ENCODE measurements around the gene PAK1.
"Not testable (repeated sequence)": the region's sequence is repeated elsewhere in the genome, so short reads cannot be mapped to it uniquely, and the experiment has no call there.

The PAK1 gene

DNA sequence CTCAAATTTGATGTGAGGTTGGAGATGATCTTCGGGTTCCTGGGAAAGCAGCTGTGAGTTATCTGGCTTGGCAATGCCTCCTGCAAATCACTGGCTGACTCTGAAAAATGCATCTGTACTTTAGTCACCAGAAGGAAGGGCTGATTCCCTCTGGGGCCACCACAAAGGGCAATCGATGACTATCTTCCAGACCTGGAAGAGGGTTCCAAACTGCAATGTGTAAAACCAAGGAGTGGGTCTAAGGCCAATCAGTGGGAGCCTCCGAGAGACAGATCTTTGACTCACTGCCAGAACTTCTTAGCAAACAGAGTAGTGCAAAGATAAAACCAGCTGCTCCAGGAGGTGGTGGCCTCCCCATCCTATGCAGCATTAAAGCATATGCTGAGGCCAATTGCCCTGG, 29.1 kb upstream of the PAK1 start:
- Mint-ChIP-seq H3K9me3 (no peaks in the 10 kb centered on the region), H3K4me3 (no peak overlapping the region), H3K27me3 (peaks cover 35 to 58% of the 10 kb centered on the region in 2 donors), H3K27ac (no peak overlapping the region), H3K36me3 (ENCODE audit: insufficient read depth) (no peaks in the 10 kb centered on the region), H3K4me1 (ENCODE audit: low read depth in 2 of 2) (peaks cover 0 to 2% of the 10 kb centered on the region in 2 donors)
- DNase-seq: no peak
- ATAC-seq (replicated peaks): no peak

DNA sequence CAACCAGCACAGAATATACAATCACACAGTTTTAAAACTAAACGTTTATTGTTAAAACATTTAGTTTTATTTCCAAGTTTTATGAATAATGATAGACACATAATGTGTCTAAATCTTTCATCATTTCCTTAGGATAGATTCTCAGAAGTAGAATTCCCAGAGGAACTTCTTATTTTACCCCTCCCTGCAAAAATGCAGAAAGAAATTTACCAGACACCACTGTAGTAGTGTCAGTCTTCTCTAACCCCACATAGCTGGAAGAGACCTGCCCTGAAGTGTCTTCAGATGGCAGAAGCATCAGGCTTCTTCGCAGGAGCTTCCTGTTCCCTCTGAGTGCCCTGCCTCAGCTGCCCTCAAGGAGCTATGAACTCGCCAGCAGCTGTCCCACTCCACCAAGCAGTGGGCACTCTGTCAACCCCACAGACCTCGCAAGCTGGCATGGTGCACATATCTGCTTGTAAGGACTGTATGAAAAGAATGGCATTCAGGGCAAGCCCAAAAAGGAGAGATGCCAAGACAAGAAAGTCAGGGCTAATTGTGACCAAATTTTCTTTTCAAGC, 28.5 kb upstream of the PAK1 start:
- ATAC-seq (replicated peaks): no peak
- Mint-ChIP-seq H3K4me3 (no peak overlapping the region), H3K27ac (no peak overlapping the region), H3K4me1 (ENCODE audit: low read depth in 2 of 2) (peaks cover 0 to 2% of the 10 kb centered on the region in 2 donors), H3K27me3 (peaks cover 33 to 58% of the 10 kb centered on the region in 2 donors), H3K9me3 (no peaks in the 10 kb centered on the region), H3K36me3 (ENCODE audit: insufficient read depth) (no peaks in the 10 kb centered on the region)
- DNase-seq: no peak

DNA sequence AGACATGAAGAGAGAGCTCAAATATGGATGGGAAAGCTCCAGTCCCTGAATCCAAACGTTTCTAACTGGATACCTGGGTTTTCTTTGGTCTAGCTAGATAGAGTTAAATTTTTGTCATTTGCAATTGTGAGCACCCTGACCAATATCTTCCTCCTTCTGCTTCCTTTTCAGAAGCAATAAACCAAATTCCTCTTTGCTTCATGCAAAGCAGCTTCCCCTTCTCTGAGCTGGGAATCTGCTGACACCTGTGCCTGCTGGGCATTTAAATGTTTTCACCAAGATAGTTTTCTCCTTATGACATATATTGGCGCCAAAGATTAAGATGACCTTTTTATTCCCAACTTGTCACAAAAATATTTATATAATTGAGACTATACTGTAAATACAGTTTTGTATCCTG, 27.9 kb upstream of the PAK1 start:
- DNase-seq (no peak), ATAC-seq (replicated peaks) (no peak)
- no peaks in the 10 kb centered on the region for H3K9me3 Mint-ChIP-seq
- peaks cover 0 to 2% of the 10 kb centered on the region in 2 donors for H3K4me1 Mint-ChIP-seq (ENCODE audit: low read depth in 2 of 2)
- H3K27ac Mint-ChIP-seq: no peak overlapping the region
- H3K36me3 Mint-ChIP-seq (ENCODE audit: insufficient read depth): no peaks in the 10 kb centered on the region
- H3K4me3 Mint-ChIP-seq: no peak overlapping the region
- peaks cover 35 to 53% of the 10 kb centered on the region in 2 donors for H3K27me3 Mint-ChIP-seq

GRCh38 chr11:77497368-77497767, 23.5 kb upstream of the PAK1 start:
- Mint-ChIP-seq H3K4me1 (ENCODE audit: low read depth in 2 of 2) (no peaks in the 10 kb centered on the region), H3K27me3 (peaks cover 22 to 54% of the 10 kb centered on the region in 2 donors), H3K36me3 (ENCODE audit: insufficient read depth) (no peaks in the 10 kb centered on the region), H3K4me3 (no peak overlapping the region), H3K27ac (no peak overlapping the region), H3K9me3 (no peaks in the 10 kb centered on the region)
- ATAC-seq (replicated peaks) (no peak), DNase-seq (no peak)

DNA sequence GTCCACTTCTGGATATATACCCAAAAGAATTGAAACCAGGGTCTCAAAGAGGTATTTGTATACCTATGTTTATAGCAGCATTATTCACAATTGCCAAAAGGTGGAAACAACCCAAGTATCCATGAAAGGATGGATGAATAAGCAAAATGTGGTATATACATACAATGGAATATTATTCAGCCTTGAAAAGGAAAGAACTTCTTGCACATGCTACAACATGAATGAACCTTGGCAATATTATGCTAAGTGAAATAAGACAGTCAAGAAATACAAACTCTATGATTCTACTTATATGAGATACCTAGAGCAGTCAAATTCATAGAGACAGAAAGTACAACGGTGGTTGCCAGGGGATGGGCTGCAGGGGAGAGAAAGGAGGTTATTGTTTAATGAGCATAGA, 21.6 kb upstream of the PAK1 start:
- Mint-ChIP-seq H3K9me3 (no peaks in the 10 kb centered on the region), H3K4me1 (ENCODE audit: low read depth in 2 of 2) (no peaks in the 10 kb centered on the region), H3K27ac (no peak overlapping the region), H3K36me3 (ENCODE audit: insufficient read depth) (no peaks in the 10 kb centered on the region), H3K27me3 (peaks cover 32 to 42% of the 10 kb centered on the region in 2 donors), H3K4me3 (no peak overlapping the region)
- ATAC-seq (replicated peaks) (no peak), DNase-seq (no peak)

- not testable (repeated sequence) for H3K4me1 Mint-ChIP-seq (ENCODE audit: low read depth in 2 of 2); H3K27ac Mint-ChIP-seq; DNase-seq; H3K9me3 Mint-ChIP-seq; H3K36me3 Mint-ChIP-seq (ENCODE audit: insufficient read depth); ATAC-seq (replicated peaks); H3K4me3 Mint-ChIP-seq
- peaks cover 13 to 15% of the 10 kb centered on the region in 2 donors for H3K27me3 Mint-ChIP-seq
Measured at GRCh38 chr11:77490035-77490434, 16.1 kb upstream of the PAK1 start.

GRCh38 chr11:77487790-77488189, 13.9 kb upstream of the PAK1 start:
- H3K4me1 Mint-ChIP-seq (ENCODE audit: low read depth in 2 of 2): no peaks in the 10 kb centered on the region
- H3K4me3 Mint-ChIP-seq: no peak overlapping the region
- H3K9me3 Mint-ChIP-seq: no peaks in the 10 kb centered on the region
- ATAC-seq (replicated peaks) (no peak), DNase-seq (no peak)
- no peak overlapping the region for H3K27ac Mint-ChIP-seq
- H3K36me3 Mint-ChIP-seq (ENCODE audit: insufficient read depth): no peaks in the 10 kb centered on the region
- peaks cover 3 to 23% of the 10 kb centered on the region in 2 donors for H3K27me3 Mint-ChIP-seq

GRCh38 chr11:77479746-77480352, 6.0 kb upstream of the PAK1 start:
- Mint-ChIP-seq H3K27ac (no peak overlapping the region), H3K36me3 (ENCODE audit: insufficient read depth) (peaks cover 4% of the 10 kb centered on the region), H3K27me3 (peaks cover 0 to 8% of the 10 kb centered on the region in 2 donors), H3K4me3 (no peak overlapping the region), H3K9me3 (no peaks in the 10 kb centered on the region), H3K4me1 (ENCODE audit: low read depth in 2 of 2) (peaks cover 0 to 7% of the 10 kb centered on the region in 2 donors)
- DNase-seq (no peak), ATAC-seq (replicated peaks) (no peak)

DNA sequence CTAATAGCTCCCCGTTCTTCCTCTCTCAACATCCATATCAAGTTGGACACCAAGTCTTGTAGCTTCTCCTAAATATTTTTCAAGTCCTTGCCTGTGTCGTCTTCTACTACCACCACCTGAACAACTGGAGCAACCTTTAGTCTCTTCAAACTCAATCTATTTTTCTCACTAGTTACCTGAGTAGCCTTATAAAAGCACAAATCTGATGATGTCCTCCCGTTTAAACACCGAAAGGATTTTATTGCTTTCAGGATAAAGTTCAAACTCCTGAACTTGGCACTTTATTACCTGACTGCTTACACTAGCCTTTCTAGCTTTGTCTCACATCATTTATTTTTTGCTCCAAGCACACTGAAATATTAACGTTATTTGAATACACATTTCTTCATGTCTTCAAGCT, 1.3 kb upstream of the PAK1 start:
- DNase-seq (no peak), ATAC-seq (replicated peaks) (no peak)
- peaks cover 5 to 10% of the 10 kb centered on the region in 2 donors for H3K4me1 Mint-ChIP-seq (ENCODE audit: low read depth in 2 of 2)
- peaks cover 19% of the 10 kb centered on the region for H3K36me3 Mint-ChIP-seq (ENCODE audit: insufficient read depth)
- H3K9me3 Mint-ChIP-seq: no peaks in the 10 kb centered on the region
- peaks cover 3 to 9% of the 10 kb centered on the region in 2 donors for H3K27me3 Mint-ChIP-seq
- H3K27ac Mint-ChIP-seq: peak overlapping the region; percentile 98 to 99
- H3K4me3 Mint-ChIP-seq: peak overlapping the region; percentile 34 to 84

- Mint-ChIP-seq H3K27ac (peak overlapping the region; percentile 98 to 99), H3K9me3 (no peaks in the 10 kb centered on the region), H3K4me3 (peak overlapping the region; percentile 83 to 84), H3K27me3 (peaks cover 7 to 9% of the 10 kb centered on the region in 2 donors), H3K4me1 (ENCODE audit: low read depth in 2 of 2) (peaks cover 5 to 10% of the 10 kb centered on the region in 2 donors), H3K36me3 (ENCODE audit: insufficient read depth) (peaks cover 19% of the 10 kb centered on the region)
- DNase-seq: no peak
- no peak for ATAC-seq (replicated peaks)
Measured at GRCh38 chr11:77474684-77475060, 778 bp upstream of the PAK1 start.

- H3K27ac Mint-ChIP-seq: peak overlapping the region; percentile 98 to 99
- H3K4me3 Mint-ChIP-seq: peak overlapping the region; percentile 83 to 84
- ATAC-seq (replicated peaks): peak; percentile 41
- H3K27me3 Mint-ChIP-seq: peaks cover 13% of the 10 kb centered on the region in 2 donors
- DNase-seq: peak; percentile 36 to 56 (median 46)
- H3K9me3 Mint-ChIP-seq: no peaks in the 10 kb centered on the region
- peaks cover 19% of the 10 kb centered on the region for H3K36me3 Mint-ChIP-seq (ENCODE audit: insufficient read depth)
- peaks cover 5 to 10% of the 10 kb centered on the region in 2 donors for H3K4me1 Mint-ChIP-seq (ENCODE audit: low read depth in 2 of 2)
Measured at GRCh38 chr11:77472991-77473800, 698 bp downstream of the PAK1 start.

DNA sequence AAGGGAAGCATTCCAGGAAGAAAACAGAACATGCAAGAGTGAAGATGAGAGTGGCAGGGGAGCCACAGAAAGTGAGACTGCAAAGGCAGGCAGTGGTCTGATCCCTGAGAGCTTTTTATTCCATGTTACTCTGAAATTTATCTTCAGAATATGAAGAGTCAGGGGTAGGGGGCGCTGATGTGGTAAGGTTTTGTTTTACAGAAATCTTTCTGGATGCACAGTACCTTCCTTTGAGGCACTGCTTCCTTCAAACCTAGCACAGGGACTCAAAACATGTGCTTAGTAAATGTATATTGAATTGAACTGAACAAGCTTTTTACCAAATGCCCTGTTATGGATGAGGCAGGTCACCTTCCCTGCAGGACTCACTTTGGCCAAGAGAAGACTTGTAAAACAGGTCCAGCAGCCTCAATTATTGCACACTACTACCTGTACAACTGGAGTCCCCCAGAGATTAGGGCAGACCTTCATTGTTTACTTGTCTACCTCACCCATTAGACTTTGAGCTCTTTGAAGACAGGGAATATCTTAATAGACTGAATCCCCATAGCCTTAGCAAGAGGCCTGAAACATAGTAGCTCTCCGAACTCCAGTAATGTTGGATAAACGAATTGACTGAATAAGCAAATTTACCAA, 2.2 kb downstream of the PAK1 start:
- Mint-ChIP-seq H3K27me3 (peaks cover 20 to 26% of the 10 kb centered on the region in 2 donors), H3K4me1 (ENCODE audit: low read depth in 2 of 2) (peaks cover 5 to 10% of the 10 kb centered on the region in 2 donors), H3K9me3 (no peaks in the 10 kb centered on the region), H3K4me3 (peak overlapping the region; percentile 83 to 84), H3K36me3 (ENCODE audit: insufficient read depth) (peaks cover 19% of the 10 kb centered on the region), H3K27ac (peak overlapping the region; percentile 98 to 99)
- DNase-seq (peak in 2 of 3 experiments; percentile 12 to 26), ATAC-seq (replicated peaks) (no peak)

DNA sequence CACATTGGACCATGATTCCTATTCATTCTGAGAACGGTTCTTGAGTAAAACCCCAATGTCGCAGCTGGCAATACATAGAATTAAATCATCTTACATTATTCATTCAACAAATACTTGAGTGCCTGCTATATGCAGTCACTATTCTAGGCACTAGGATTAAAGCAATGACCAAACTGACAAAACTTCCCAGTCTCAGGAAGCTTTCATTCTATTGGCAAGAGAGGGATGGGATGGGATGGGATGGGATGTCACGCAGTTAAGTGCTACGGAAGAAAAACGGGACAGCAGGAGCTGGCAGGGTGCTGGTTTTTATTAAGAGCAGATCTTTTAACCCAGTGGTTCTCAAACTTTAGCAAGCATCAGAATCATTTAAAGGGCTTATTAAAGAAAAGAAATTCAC, 2.9 kb downstream of the PAK1 start:
- Mint-ChIP-seq H3K36me3 (ENCODE audit: insufficient read depth) (peaks cover 19% of the 10 kb centered on the region), H3K4me3 (no peak overlapping the region), H3K4me1 (ENCODE audit: low read depth in 2 of 2) (peaks cover 5 to 10% of the 10 kb centered on the region in 2 donors), H3K27ac (no peak overlapping the region), H3K9me3 (no peaks in the 10 kb centered on the region), H3K27me3 (peaks cover 20 to 26% of the 10 kb centered on the region in 2 donors)
- ATAC-seq (replicated peaks) (no peak), DNase-seq (no peak)
